Measurements from ENCODE around the gene PURA.

The PURA gene

GRCh38 chr5:140107312-140108092 is 6.4 kb upstream of the PURA start:
- H3F3A ChIP-seq (ENCODE audit: insufficient read depth) = peaks cover 26% of the 10 kb centered on the region
- no peaks in the 10 kb centered on the region for H3K27me3 ChIP-seq (ENCODE audit: low read length)
- peak overlapping the region; percentile 66 for H3K27ac ChIP-seq (ENCODE audit: low read depth, low read length)
- H2AFZ ChIP-seq (ENCODE audit: low read depth, low read length, severe bottlenecking) = peak overlapping the region; percentile 87
- no peaks in the 10 kb centered on the region for H3K36me3 ChIP-seq (ENCODE audit: low read length)
- peaks cover 17% of the 10 kb centered on the region for H4K20me1 ChIP-seq (ENCODE audit: low read depth, low read length)
- no peaks in the 10 kb centered on the region for H3K9me3 ChIP-seq (ENCODE audit: insufficient read depth, low read length)
- H3K9ac ChIP-seq (ENCODE audit: low read length) = peak overlapping the region; percentile 84
- no peak for TF ChIP-seq CTCF (IDR thresholded peaks at IDR 0.05; ENCODE audit: insufficient read depth, low read length, poor library complexity, severe bottlenecking)
- no peak for TF ChIP-seq EZH2phosphoT487 (conservative IDR thresholded peaks at IDR 0.05; ENCODE audit: low read length)
- peak overlapping the region; percentile 97 for H3K4me3 ChIP-seq (ENCODE audit: insufficient read depth, low read length, poor library complexity, severe bottlenecking)
- H3K4me2 ChIP-seq (ENCODE audit: low read depth, low read length, poor library complexity, severe bottlenecking) = peak overlapping the region; percentile 97
- H3K9me2 ChIP-seq (replicated peaks; ENCODE audit: insufficient read depth, low read length) = no peaks in the 10 kb centered on the region
- H3K79me2 ChIP-seq (ENCODE audit: insufficient read depth, low read length) = peaks cover 33% of the 10 kb centered on the region

DNA sequence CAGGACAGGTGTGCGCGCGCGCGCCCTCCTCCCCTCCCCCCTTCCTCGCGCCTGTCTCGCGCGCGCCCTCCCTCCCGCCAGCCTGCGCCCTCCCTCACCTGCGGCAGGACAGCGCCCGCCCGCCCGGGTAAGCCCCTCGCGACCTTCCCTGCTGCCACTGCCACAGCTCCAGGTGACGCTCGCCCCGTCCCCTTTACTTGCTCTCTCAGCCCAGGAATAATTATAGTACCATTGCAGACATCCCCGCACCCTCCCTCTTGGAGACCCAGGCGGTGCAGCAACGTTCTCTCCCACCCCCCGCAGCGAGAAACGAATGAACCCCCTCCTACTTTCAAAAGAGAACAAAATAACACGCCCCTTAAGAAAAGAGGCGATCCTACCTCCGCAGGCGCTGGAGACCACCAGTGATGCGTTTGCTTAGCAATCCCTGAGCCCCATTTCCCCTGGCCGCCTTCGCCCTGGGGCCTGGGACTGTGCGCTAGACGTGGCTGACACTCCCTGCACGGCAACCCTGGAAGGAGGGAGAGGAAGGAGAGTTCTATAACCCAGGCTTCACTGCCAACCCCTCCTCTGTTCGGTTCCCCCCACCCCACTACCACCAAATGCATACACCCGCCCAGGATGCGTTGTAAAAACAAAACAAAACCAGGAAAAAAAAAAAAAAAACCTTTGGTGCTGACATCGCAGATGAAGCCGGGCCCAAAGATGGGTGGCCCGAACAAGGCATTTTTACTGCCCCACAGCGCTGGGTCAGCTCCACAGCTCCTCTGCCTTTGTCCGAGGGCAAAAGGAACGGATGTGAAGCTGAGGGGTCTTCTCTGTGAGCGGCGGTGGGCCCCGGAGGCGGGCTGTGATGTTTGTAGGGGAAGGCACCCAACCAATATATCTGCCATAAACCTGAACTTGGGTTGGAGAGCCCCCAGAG is 5.6 kb upstream of the PURA start:
- H3K9me2 ChIP-seq (replicated peaks; ENCODE audit: insufficient read depth, low read length) = no peaks in the 10 kb centered on the region
- peak overlapping the region; percentile 97 for H2AFZ ChIP-seq (ENCODE audit: low read depth, low read length, severe bottlenecking)
- H3K9me3 ChIP-seq (ENCODE audit: insufficient read depth, low read length) = no peaks in the 10 kb centered on the region
- H3F3A ChIP-seq (ENCODE audit: insufficient read depth) = peaks cover 28% of the 10 kb centered on the region
- H4K20me1 ChIP-seq (ENCODE audit: low read depth, low read length) = peaks cover 18% of the 10 kb centered on the region
- H3K9ac ChIP-seq (ENCODE audit: low read length) = peak overlapping the region; percentile 84
- H3K4me3 ChIP-seq (ENCODE audit: insufficient read depth, low read length, poor library complexity, severe bottlenecking) = peak overlapping the region; percentile 97
- H3K4me2 ChIP-seq (ENCODE audit: low read depth, low read length, poor library complexity, severe bottlenecking) = peak overlapping the region; percentile 97
- H3K79me2 ChIP-seq (ENCODE audit: insufficient read depth, low read length) = peaks cover 42% of the 10 kb centered on the region
- TF ChIP-seq CTCF (IDR thresholded peaks at IDR 0.05; ENCODE audit: insufficient read depth, low read length, poor library complexity, severe bottlenecking) = no peak
- TF ChIP-seq EZH2phosphoT487 (conservative IDR thresholded peaks at IDR 0.05; ENCODE audit: low read length) = no peak
- no peaks in the 10 kb centered on the region for H3K27me3 ChIP-seq (ENCODE audit: low read length)
- peak overlapping the region; percentile 66 for H3K27ac ChIP-seq (ENCODE audit: low read depth, low read length)
- H3K36me3 ChIP-seq (ENCODE audit: low read length) = no peaks in the 10 kb centered on the region

DNA sequence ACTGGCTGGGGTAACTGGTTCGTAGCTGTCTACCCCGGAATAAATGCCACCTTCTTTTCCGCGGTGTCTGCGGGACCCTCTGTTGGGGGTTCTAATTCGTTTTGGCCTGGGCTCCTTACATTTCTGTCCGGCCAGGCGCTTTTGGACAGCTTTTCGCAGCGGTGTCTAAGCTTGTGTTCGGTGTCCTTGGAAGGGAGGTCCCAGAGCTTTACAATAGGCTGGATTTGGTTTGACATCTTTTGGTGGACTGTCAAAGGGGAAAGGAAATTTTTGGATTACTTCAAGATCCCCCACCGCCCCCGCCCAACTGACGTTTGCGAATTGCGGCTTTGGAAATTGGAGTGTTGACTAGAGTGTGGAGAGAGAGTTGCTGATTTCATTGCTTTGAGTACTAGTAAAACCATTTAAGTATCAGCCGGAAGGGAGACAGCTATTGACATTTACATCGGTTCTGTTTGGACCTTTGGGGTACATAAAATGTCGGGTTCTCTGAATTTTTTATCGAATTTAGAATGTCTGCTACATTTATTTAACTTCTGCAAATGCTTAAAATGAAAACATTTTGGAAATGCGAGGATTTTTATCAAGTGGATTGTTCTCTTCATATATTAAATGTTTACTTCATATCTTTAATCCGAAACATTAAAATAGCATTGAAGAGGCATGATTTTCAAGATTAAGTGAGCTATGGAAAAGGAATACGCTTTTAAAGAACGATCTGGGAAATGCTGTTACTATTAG is 4.7 kb upstream of the PURA start:
- no peaks in the 10 kb centered on the region for H3K27me3 ChIP-seq (ENCODE audit: low read length)
- H4K20me1 ChIP-seq (ENCODE audit: low read depth, low read length) = peaks cover 18% of the 10 kb centered on the region

More for the DNA sequence above, 4.7 kb upstream of the PURA start:
- H3K4me3 ChIP-seq (ENCODE audit: insufficient read depth, low read length, poor library complexity, severe bottlenecking) = peak overlapping the region; percentile 97
- H3K27ac ChIP-seq (ENCODE audit: low read depth, low read length) = no peak overlapping the region
- TF ChIP-seq EZH2phosphoT487 (conservative IDR thresholded peaks at IDR 0.05; ENCODE audit: low read length) (no peak), CTCF (IDR thresholded peaks at IDR 0.05; ENCODE audit: insufficient read depth, low read length, poor library complexity, severe bottlenecking) (no peak)
- peak overlapping the region; percentile 84 for H3K9ac ChIP-seq (ENCODE audit: low read length)
- H3K79me2 ChIP-seq (ENCODE audit: insufficient read depth, low read length) = peaks cover 43% of the 10 kb centered on the region
- no peak overlapping the region for H2AFZ ChIP-seq (ENCODE audit: low read depth, low read length, severe bottlenecking)
- H3K36me3 ChIP-seq (ENCODE audit: low read length) = no peaks in the 10 kb centered on the region
- H3K4me2 ChIP-seq (ENCODE audit: low read depth, low read length, poor library complexity, severe bottlenecking) = peak overlapping the region; percentile 97
- no peaks in the 10 kb centered on the region for H3K9me3 ChIP-seq (ENCODE audit: insufficient read depth, low read length)
- peaks cover 28% of the 10 kb centered on the region for H3F3A ChIP-seq (ENCODE audit: insufficient read depth)
- no peaks in the 10 kb centered on the region for H3K9me2 ChIP-seq (replicated peaks; ENCODE audit: insufficient read depth, low read length)

Measured in SU-DHL-6 (cell line).